H1 (cell line): ENCODE results near the gene PIP5K1C. TPM values are rescaled to one million over a fixed set of nuclear protein-coding genes. Genes with fewer than 3 reads are reported as not detected.

Experiments
- CTCF ChIA-PET: fragments of 300-600 bp; sonication (Branson Sonifier 250); formaldehyde crosslinking; loops from one replicate; lab custom pipeline; 2021; ENCODE audit not compliant: partially characterized antibody; lab: Charles Lee
- POLR2A ChIA-PET: fragments of 300-600 bp; sonication (Branson Sonifier 250); formaldehyde crosslinking; loops from one replicate; lab custom pipeline; 2021; ENCODE audit warnings: inconsistent platforms; ENCODE audit not compliant: partially characterized antibody; lab: Charles Lee
- DNase-seq, 2 experiments: peaks; one replicate each; pipeline versions ENCODE4 v3.0.0 to v3.0.0-alpha.2; 2010 to 2022; ENCODE audit warnings: low spot score in 2 of 2, low read depth in 1 of 2, mixed read lengths in 1 of 2
- FAIRE-seq: peaks from 2 replicates; lab custom pipeline; 2011; peaks lifted over from hg19 to GRCh38; lab: Jason Lieb, UNC
- H2AFZ ChIP-seq: 2 replicates; pipeline ENCODE4 v1.8.1; 2012; ENCODE audit warnings: low read length, inconsistent platforms
- H2AK5ac ChIP-seq: 2 replicates; pipeline ENCODE4 v1.6.1; 2013; ENCODE audit warnings: low read depth, low read length
- H2BK120ac ChIP-seq: replicated peaks from 2 replicates; pipeline ENCODE3; 2013; ENCODE audit warnings: low read depth, low read length, inconsistent platforms
- H2BK12ac ChIP-seq: 2 replicates; pipeline ENCODE4 v1.6.1; 2013; ENCODE audit warnings: low read depth, low read length
- H2BK15ac ChIP-seq: 2 replicates; pipeline ENCODE4 v1.6.1; 2013; ENCODE audit warnings: low read length
- H2BK20ac ChIP-seq: 2 replicates; pipeline ENCODE4 v1.6.1; 2013; ENCODE audit warnings: low read length
- H2BK5ac ChIP-seq: 2 replicates; pipeline ENCODE4 v1.6.1; 2013; ENCODE audit warnings: low read depth, low read length
- H3K14ac ChIP-seq: 2 replicates; pipeline ENCODE4 v1.6.1; 2013; ENCODE audit warnings: inconsistent platforms; ENCODE audit not compliant: insufficient read length
- H3K18ac ChIP-seq: 2 replicates; pipeline ENCODE4 v1.6.1; 2013; ENCODE audit warnings: low read length; ENCODE audit errors: extremely low read depth
- H3K23ac ChIP-seq: 2 replicates; pipeline ENCODE4 v1.6.1; 2013; ENCODE audit warnings: inconsistent platforms; ENCODE audit not compliant: insufficient read length
- H3K23me2 ChIP-seq: 2 replicates; pipeline ENCODE4 v1.6.1; 2013; ENCODE audit warnings: low read depth, low read length
- H3K27ac ChIP-seq: 2 replicates; pipeline ENCODE4 v1.6.1; 2011; ENCODE audit warnings: low read depth, low read length, inconsistent platforms
- H3K27me3 ChIP-seq, 4 experiments: replicated peaks in 1 of 4; 1 replicate in 1 of 4; 2 replicates in 3 of 4; pipeline versions ENCODE4 v1.6.1 to v1.8.1; 2011 to 2013; ENCODE audit warnings: low read length in 3 of 4, mild to moderate bottlenecking in 3 of 4, inconsistent platforms in 2 of 4, mixed read lengths in 2 of 4, moderate library complexity in 1 of 4; ENCODE audit not compliant: control insufficient read depth in 3 of 4, insufficient read depth in 3 of 4; ENCODE audit errors: extremely low read depth in 1 of 4
- H3K36me3 ChIP-seq, 4 experiments: 2 replicates each; pipeline versions ENCODE4 v1.6.1 to v1.8.1; 2011 to 2013; ENCODE audit warnings: mild to moderate bottlenecking in 4 of 4, low read length in 3 of 4, moderate library complexity in 2 of 4, control low read depth in 1 of 4, inconsistent platforms in 1 of 4; ENCODE audit not compliant: insufficient read depth in 4 of 4, control insufficient read depth in 2 of 4
- H3K4ac ChIP-seq: replicated peaks from 2 replicates; pipeline ENCODE3; 2013; ENCODE audit warnings: low read length, low read depth, mixed read lengths, inconsistent platforms; ENCODE audit not compliant: insufficient read length
- H3K4me1 ChIP-seq, 4 experiments: replicated peaks in 1 of 4; 1 replicate in 1 of 4; 2 replicates in 3 of 4; pipeline versions ENCODE4 v1.6.1 to v1.8.1; 2011 to 2013; ENCODE audit warnings: low read length in 3 of 4, inconsistent platforms in 2 of 4, mixed read lengths in 1 of 4; ENCODE audit not compliant: insufficient read depth in 4 of 4, control insufficient read depth in 3 of 4
- H3K4me2 ChIP-seq, 2 experiments: 2 replicates each; pipeline versions ENCODE4 v1.6.1 to v1.8.1; 2011 to 2013; ENCODE audit warnings: low read depth in 2 of 2, low read length in 2 of 2, control low read depth in 1 of 2, inconsistent platforms in 1 of 2, mild to moderate bottlenecking in 1 of 2; ENCODE audit not compliant: insufficient read depth in 1 of 2
- H3K4me3 ChIP-seq, 4 experiments: fragments of 200-600, 300-600 bp in 1 of 4; sonication (generic), shearing (Covaris generic), sonication (Bioruptor Twin) in 1 of 4; 2 replicates each; pipeline versions ENCODE4 v1.5.1 to v1.8.1; 2011 to 2016; ENCODE audit warnings: low read length in 4 of 4, low read depth in 3 of 4, control low read depth in 2 of 4, inconsistent platforms in 2 of 4, mild to moderate bottlenecking in 2 of 4, mixed read lengths in 1 of 4, moderate library complexity in 1 of 4; ENCODE audit not compliant: insufficient read depth in 2 of 4; ENCODE audit errors: extremely low read depth in 1 of 4
- H3K56ac ChIP-seq: replicated peaks from 2 replicates; pipeline ENCODE3; 2013; ENCODE audit warnings: low read depth, mild to moderate bottlenecking, mixed read lengths, low read length, inconsistent platforms; ENCODE audit not compliant: insufficient read length
- H3K79me1 ChIP-seq: 2 replicates; pipeline ENCODE4 v1.6.1; 2013; ENCODE audit warnings: low read depth, low read length, control low read depth
- H3K79me2 ChIP-seq, 2 experiments: 2 replicates each; pipeline versions ENCODE4 v1.6.1 to v1.8.1; 2012 to 2013; ENCODE audit warnings: low read length in 2 of 2, mild to moderate bottlenecking in 2 of 2, inconsistent platforms in 1 of 2; ENCODE audit not compliant: insufficient read depth in 2 of 2, control insufficient read depth in 1 of 2
- H3K9ac ChIP-seq, 4 experiments: replicated peaks in 1 of 4; 1 replicate in 1 of 4; 2 replicates in 3 of 4; pipeline versions ENCODE4 v1.6.1 to v1.8.1; 2011 to 2013; ENCODE audit warnings: low read depth in 3 of 4, low read length in 3 of 4, control low read depth in 2 of 4, mild to moderate bottlenecking in 2 of 4, moderate library complexity in 2 of 4, inconsistent platforms in 1 of 4; ENCODE audit errors: extremely low read depth in 1 of 4
- H3K9me3 ChIP-seq, 2 experiments: 2 replicates each; pipeline versions ENCODE4 v1.6.1 to v1.8.1; 2012 to 2013; ENCODE audit warnings: mild to moderate bottlenecking in 2 of 2, moderate library complexity in 2 of 2, control low read depth in 1 of 2, inconsistent platforms in 1 of 2, low read depth in 1 of 2, low read length in 1 of 2, mixed read lengths in 1 of 2; ENCODE audit not compliant: insufficient read depth in 2 of 2
- H4K20me1 ChIP-seq, 2 experiments: replicated peaks in 1 of 2; 2 replicates each; pipeline versions ENCODE3 to v1.8.1; 2011 to 2013; ENCODE audit warnings: inconsistent platforms in 2 of 2, low read length in 2 of 2, mild to moderate bottlenecking in 1 of 2; ENCODE audit not compliant: insufficient read depth in 2 of 2, control insufficient read depth in 1 of 2
- H4K5ac ChIP-seq: 2 replicates; pipeline ENCODE4 v1.6.1; 2013; ENCODE audit warnings: low read length, low read depth, mixed read lengths, inconsistent platforms; ENCODE audit not compliant: insufficient read length
- H4K8ac ChIP-seq: 2 replicates; pipeline ENCODE4 v1.8.0; 2013; ENCODE audit warnings: mild to moderate bottlenecking, moderate library complexity, low read length, inconsistent platforms; ENCODE audit not compliant: insufficient read depth; ENCODE audit errors: extremely low read depth
- H4K91ac ChIP-seq: replicated peaks from 2 replicates; pipeline ENCODE3; 2013; ENCODE audit warnings: low read length, mixed read lengths, inconsistent platforms; ENCODE audit not compliant: insufficient read length
- CREB1 ChIP-seq: IDR thresholded peaks from 2 replicates; pipeline ENCODE4 v1.6.1; 2012; ENCODE audit warnings: inconsistent platforms
- GABPA ChIP-seq: IDR thresholded peaks from 2 replicates; pipeline ENCODE4 v1.6.1; 2011; ENCODE audit warnings: mild to moderate bottlenecking, low read length, moderate library complexity, borderline replicate concordance; ENCODE audit not compliant: insufficient read depth
- WGBS, 2 experiments: shearing (Covaris generic) in 1 of 2; methylation state at CpG; one replicate each; pipeline versions ENCODE4 v1.1.6 to v1.1.7; 2013 to 2015; ENCODE audit warnings: low lambda C conversion rate in 2 of 2, mixed read lengths in 2 of 2, inconsistent platforms in 1 of 2, low coverage in 1 of 2, missing lambda C conversion rate in 1 of 2; ENCODE audit not compliant: insufficient replicate concordance in 2 of 2, insufficient coverage in 1 of 2, insufficient read length in 1 of 2; ENCODE audit errors: extremely low coverage in 1 of 2, missing lambda C conversion rate in 1 of 2; 5-methylcytosine and 5-hydroxymethylcytosine counted together
- polyA plus RNA-seq, 7 experiments: library from polyadenylated mRNA; depleted of rRNA in 3 of 7; stranded (reverse) in 5 of 7; unstranded in 2 of 7; fragments of >200 nt in 5 of 7; fragments of 200-250 nt in 2 of 7; gene quantifications; 1 replicate in 5 of 7; 2 replicates in 1 of 7; 4 replicates in 1 of 7; pipeline versions ENCODE4 v1.2.1 to v1.2.3, GENCODE V29; 2011 to 2013; ENCODE audit warnings: missing spikeins in 2 of 7, mixed read lengths in 2 of 7
- total RNA-seq: library from RNA; stranded (reverse); fragmentation: NEBNext Ultra II Directional; extraction: Animal tissue kit (Norgen Biotek cat#: 25700); gene quantifications from 2 replicates; pipeline ENCODE4 v1.2.1, GENCODE V29; 2021

Gene PIP5K1C
- total and polyA plus RNA-seq, 2 of the 8 experiments (the other 6 are each of a cell fraction or from before 2014, with no cell fraction given): 10.6 to 32.9 TPM

DNA sequence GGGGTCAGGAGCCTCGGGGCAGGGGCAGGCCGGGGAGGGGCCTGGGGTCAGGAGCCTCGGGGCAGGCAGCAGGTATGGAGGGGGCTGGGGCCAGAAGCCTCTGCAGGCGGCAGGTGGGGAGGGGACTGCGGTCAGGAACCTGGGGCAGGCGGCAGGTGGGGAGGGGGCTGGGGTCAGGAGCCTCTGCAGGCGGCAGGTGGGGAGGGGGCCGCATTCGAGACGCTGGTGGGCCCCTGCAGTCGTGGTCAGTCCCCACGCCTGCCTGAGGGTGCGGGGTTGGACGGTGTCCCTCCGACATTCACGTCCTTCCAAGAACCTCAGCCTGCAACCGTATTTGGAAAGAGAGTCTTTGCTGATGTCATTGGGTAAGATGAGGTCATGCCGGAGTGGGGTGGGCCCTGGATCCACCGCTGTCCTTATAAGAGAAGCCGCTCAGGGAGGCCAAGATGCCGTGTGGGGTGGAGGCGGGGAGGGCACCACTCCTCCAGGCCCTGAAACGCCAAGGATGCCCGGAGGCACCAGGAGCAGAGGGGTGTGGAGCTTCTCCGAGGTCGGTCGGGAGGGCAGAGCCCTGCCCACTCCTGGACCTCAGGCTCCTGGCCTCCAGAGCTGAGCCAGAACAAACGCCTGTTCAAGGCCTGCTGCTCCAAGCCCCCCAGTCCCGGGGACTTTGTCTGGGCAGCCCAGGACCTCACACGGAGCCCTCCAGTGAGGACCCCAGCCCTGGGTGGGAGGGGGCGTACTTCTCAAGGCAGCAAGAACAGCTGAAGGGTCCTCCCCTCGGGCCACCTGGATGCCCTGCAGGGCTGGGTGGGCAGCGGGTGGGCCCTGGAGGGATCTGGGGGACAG, 30.1 kb downstream of the PIP5K1C start:
- no peak for FAIRE-seq
- H3K4me2 ChIP-seq: no peak overlapping the region

More for the DNA sequence above, 30.1 kb downstream of the PIP5K1C start:
- no peak overlapping the region for H3K4me3 ChIP-seq
- POLR2A ChIA-PET: interaction anchor here (0.6 to 1.8 kb wide), 5 partner anchors 10 to 93 kb away, joined by 3 to 4 read pairs (median 3); partner anchors contain the start of gene MRPL54
- peaks cover 0 to 3% of the 10 kb centered on the region in 2 experiments; a peak in 1 of 4 replicates for H3K79me2 ChIP-seq
- H4K20me1 ChIP-seq: peaks cover 10 to 40% of the 10 kb centered on the region in 2 experiments
- H2BK120ac ChIP-seq: no peak overlapping the region
- H2AFZ ChIP-seq: no peak overlapping the region
- H3K14ac ChIP-seq: no peak overlapping the region
- H3K79me1 ChIP-seq: peaks cover 9% of the 10 kb centered on the region; the same call in 1 of the 2 replicates
- H3K23ac ChIP-seq: no peak overlapping the region
- CTCF ChIA-PET: interaction anchor here (1.0 to 5.8 kb wide), 8 partner anchors 8 to 48 kb away, joined by 3 to 110 read pairs (median 4); partner anchors contain the start of genes PIP5K1C and TJP3
- H3K27ac ChIP-seq: no peak overlapping the region; the same call in 1 of the 2 replicates
- H2AK5ac ChIP-seq: no peak overlapping the region
- H2BK15ac ChIP-seq: no peak overlapping the region
- H2BK12ac ChIP-seq: no peak overlapping the region
- no peak overlapping the region for H3K4ac ChIP-seq
- 83% methylated on average over 22 of the region's 33 CpGs; no CpG with 5 or more reads in 1 of the 2 experiments for WGBS, 2 experiments
- no peak overlapping the region for H3K18ac ChIP-seq
- H3K9me3 ChIP-seq: no peaks in the 10 kb centered on the region
- no peak overlapping the region for H4K8ac ChIP-seq
- H3K56ac ChIP-seq: no peak overlapping the region
- peaks cover 2% of the 10 kb centered on the region; the same call in 1 of the 2 replicates for H3K23me2 ChIP-seq
- H2BK20ac ChIP-seq: no peak overlapping the region
- no peak for DNase-seq
- peak overlapping the region; percentile 24; the same call in 1 of the 2 replicates for H2BK5ac ChIP-seq
- H3K27me3 ChIP-seq: no peaks in the 10 kb centered on the region
- no peak overlapping the region for H4K91ac ChIP-seq
- TF ChIP-seq CREB1: peak; percentile 56; the same call in 1 of the 2 replicates
- TF ChIP-seq GABPA: no peak
- TF ChIP-seq, all 59 proteins: peak for 1
- Histone ChIP-seq H3K36me3 (no peaks in the 10 kb centered on the region), H3K4me1 (peaks cover 0 to 21% (median 10%) of the 10 kb centered on the region in 4 experiments; a peak in 5 of 7 replicates), H4K5ac (no peak overlapping the region), H3K9ac (no peak overlapping the region; a peak in 1 of 7 replicates)
